Left forelimb (tissue), 1 donor: ENCODE data around the gene GAL3ST2.
"Not testable (repeated sequence)": the region's sequence is repeated elsewhere in the genome, so short reads cannot be mapped to it uniquely, and the experiment has no call there.

Experiments used
- DNase-seq: peaks from one replicate; pipeline ENCODE4 v3.0.0-alpha.2; 2018; ENCODE audit warnings: low spot score

The GAL3ST2 gene

GRCh38 chr2:241768850-241769249 lies 7.8 kb upstream of the GAL3ST2 start:
- DNase-seq = no peak

- DNase-seq = no peak
Observed at GRCh38 chr2:241769819-241770184, 6.8 kb upstream of the GAL3ST2 start.

- DNase-seq = no peak
Observed at GRCh38 chr2:241770185-241770935, 6.3 kb upstream of the GAL3ST2 start.

GRCh38 chr2:241770936-241771285 lies 5.7 kb upstream of the GAL3ST2 start:
- no peak for DNase-seq

GRCh38 chr2:241771286-241772062 lies 5.1 kb upstream of the GAL3ST2 start:
- no peak for DNase-seq

GRCh38 chr2:241772063-241772499 lies 4.5 kb upstream of the GAL3ST2 start:
- DNase-seq = no peak

- DNase-seq = no peak
Observed at GRCh38 chr2:241773511-241774418, 2.9 kb upstream of the GAL3ST2 start.

GRCh38 chr2:241774419-241775222 lies 2.0 kb upstream of the GAL3ST2 start:
- DNase-seq = no peak

- no peak for DNase-seq
Observed at GRCh38 chr2:241775223-241776177, 1.1 kb upstream of the GAL3ST2 start.

GRCh38 chr2:241777170-241777685 lies 606 bp downstream of the GAL3ST2 start:
- no peak for DNase-seq

GRCh38 chr2:241777686-241778627 lies 1.3 kb downstream of the GAL3ST2 start:
- no peak for DNase-seq

GRCh38 chr2:241780939-241781569 lies 4.4 kb downstream of the GAL3ST2 start:
- DNase-seq = no peak

- DNase-seq = not testable (repeated sequence)
Observed at GRCh38 chr2:241782053-241782452, 5.4 kb downstream of the GAL3ST2 start.

- DNase-seq = no peak
Observed at GRCh38 chr2:241788135-241788534, 11.5 kb downstream of the GAL3ST2 start.

- no peak for DNase-seq
Observed at GRCh38 chr2:241788572-241788971, 11.9 kb downstream of the GAL3ST2 start.

GRCh38 chr2:241791385-241791784 lies 14.8 kb downstream of the GAL3ST2 start:
- DNase-seq = not testable (repeated sequence)

GRCh38 chr2:241793385-241793784 lies 16.8 kb downstream of the GAL3ST2 start:
- DNase-seq = no peak

GRCh38 chr2:241794250-241794823 lies 17.7 kb downstream of the GAL3ST2 start:
- no peak for DNase-seq
